Hindlimb muscle (tissue), 1 donor: ENCODE measurements around the gene TSLP. TPM values are rescaled to one million over a fixed set of nuclear protein-coding genes. Genes with fewer than 3 reads are reported as not detected.

Experiments used
- DNase-seq: peaks from one replicate; pipeline ENCODE4 v3.0.0-alpha.2; 2013
- polyA plus RNA-seq: library from polyadenylated mRNA; unstranded; fragments of 120-200 nt; gene quantifications from one replicate; pipeline ENCODE4 v1.2.1, GENCODE V29; 2013; ENCODE audit not compliant: insufficient read length

The TSLP gene
- 0.43 TPM for polyA plus RNA-seq

DNA sequence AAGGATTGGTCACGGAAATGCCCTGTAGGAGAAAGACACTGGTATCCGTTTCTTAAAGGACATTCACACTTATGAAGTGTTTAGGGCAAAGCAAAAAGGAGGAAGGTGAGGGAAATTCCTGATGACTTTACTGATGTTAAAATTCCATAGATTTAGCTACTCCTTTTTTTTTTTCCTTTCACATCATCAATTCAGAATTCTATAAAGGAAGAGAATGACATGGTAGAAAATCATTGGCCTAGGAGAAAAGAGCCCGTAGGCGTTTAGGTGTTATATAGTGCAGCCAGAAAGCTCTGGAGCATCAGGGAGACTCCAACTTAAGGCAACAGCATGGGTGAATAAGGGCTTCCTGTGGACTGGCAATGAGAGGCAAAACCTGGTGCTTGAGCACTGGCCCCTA is at the start of gene TSLP:
TSLP (plus strand) TSS at position 301 of the 400 bp plus-strand sequence. CDS start 178 bp downstream, outside the sequence.
- no peak for DNase-seq

GRCh38 chr5:111022301-111022700 is 49.2 kb upstream of the TSLP start:
- no peak for DNase-seq

DNA sequence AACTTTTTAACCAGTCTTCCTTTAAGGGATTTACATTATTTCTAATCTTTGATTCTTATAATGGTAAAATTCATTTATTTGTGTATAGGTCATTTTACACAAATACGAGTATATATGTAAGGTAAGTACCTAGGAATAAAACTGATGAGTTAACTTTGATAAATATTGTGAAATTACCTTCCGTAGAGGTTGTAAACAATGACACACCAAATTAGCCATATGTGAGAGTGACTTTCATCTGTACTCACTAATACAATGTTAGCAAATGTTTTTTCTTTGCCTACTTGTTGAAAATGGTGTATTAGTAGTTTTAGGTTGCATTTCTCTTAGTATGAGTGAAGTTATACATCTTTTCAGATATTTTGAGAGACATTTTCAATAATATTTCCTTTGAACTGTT is 42.6 kb upstream of the TSLP start:
- DNase-seq, result no peak

DNA sequence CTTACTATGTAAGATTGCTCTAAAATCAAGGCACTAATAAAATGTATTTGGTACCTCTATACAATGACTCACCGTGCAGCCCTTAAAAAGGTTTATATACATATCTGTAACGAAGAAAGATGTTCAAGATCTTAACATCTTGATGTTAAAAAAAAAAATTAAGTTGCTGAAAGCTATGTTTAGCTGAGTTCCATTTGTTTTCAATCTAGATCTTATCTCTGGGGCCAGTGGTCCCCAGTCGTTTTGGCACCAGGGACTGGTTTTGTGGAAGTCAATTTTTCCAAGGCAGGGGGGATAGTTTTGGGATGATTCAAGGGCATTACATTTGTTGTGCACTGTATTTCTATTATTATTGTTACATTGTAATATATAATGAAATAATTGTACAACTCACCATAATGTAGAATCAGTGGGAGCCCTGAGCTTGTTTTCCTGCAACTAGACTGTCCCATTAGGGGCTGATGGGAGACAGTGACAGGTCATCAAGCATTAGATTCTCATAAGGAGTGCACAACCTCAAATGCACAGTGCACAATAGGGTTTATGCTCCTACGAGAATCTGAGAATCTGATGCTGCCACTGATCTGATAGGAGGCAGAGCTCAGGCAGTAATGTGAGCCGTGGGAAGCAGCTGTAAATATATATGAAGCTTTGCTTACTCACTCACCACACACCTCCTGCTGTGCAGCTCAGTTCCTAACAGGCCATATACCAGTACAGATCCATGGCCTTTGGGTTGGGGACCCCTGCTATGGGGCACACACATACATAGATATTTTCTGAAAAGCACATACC is 27.6 kb upstream of the TSLP start:
- DNase-seq, result no peak

DNA sequence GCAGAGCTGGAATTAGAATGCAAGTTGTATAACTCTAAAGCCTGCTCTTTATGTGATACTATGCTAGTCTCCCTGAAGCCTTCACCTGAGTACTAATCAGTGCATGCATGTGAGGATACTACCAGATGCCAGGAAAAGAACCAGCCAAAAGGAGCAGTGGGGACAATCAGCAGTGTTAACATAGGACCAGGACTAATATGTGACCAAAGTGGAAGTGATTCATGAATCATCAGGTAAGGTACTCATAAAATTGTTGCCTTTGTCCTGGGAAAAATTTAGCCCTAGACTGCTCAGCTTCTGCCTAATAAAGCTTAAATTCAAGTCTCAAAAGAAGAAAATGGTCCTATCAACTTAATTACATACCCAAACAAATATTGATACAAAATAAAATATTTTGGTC is 13.4 kb upstream of the TSLP start:
- no peak for DNase-seq

- no peak for DNase-seq
These were observed 11.3 kb upstream of the TSLP start for GRCh38 chr5:111060169-111060568.

DNA sequence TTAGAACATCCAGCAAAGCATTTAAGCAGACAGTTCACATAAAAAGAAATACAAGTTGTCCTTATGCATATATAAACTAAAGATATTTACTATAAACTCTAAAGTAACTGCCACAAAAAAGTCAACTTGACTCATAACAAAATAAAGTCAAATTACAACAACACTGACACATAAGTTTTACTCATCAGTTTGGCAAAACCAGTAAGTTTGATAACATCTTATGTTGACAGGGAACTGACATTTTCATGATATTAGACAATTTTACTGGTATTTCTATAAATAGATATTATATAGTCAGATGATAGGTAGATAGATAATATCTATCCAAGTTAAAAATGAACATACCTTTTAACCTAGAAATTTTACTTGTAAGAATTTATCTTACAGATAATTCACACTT is 9.9 kb upstream of the TSLP start:
- no peak for DNase-seq

DNA sequence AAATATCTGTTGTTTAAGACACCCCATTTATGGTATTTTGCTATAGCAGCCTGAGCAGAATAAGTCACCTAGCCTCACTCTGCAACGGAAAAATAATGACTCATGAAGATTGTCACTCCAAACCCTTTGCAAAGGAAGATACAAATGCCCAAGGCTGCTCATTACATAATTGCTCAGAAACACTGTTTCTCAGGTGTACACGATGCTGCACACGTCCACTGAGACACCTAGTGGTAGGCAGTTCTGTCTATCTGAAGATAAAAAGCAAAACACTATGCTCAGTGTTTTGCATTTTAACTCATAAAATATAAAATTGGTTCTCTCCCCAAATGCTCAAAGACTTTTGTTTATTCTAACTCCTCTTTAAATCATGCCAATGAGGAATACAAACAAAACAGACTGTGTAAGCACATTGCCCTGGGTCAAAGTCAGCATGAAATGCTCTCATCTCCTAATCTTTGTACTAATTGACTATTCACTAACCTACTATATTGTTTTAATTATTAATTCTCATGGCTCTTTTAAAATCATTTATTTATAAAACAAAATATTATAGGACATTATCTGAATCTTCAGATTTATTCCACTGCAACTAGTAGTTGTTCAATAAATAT is 7.7 kb upstream of the TSLP start:
- no peak for DNase-seq

DNA sequence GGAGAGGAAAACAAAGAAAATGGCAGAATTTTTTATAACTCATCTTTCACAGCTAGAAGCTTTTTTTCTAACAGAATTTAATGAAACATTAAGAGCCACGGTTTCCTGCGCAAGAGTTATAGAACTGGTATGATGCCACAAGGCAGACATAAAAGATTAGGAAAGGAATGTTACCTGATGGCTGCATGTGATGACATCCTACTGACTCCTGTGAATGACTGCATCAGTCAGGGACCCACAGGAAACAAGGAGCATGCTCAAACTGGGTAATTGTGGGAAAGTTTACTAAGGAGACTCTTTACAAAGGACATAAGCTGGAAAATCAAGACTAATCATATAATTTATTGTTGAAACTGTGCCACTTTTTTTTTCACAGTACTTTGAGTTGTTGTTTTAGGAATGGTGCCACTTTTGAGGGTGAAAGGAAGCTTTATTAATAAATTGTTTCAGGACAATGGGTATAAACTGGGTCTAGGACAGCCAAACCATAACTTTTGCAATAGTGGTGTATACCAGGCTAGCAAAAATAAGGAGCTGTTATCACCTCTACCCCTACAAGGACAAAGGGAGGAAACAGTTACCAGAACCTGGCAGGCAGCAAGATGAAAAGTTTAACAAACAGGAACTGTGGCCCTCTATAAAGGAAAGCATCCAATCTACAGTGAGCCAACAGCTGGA is 5.1 kb upstream of the TSLP start:
- no peak for DNase-seq

DNA sequence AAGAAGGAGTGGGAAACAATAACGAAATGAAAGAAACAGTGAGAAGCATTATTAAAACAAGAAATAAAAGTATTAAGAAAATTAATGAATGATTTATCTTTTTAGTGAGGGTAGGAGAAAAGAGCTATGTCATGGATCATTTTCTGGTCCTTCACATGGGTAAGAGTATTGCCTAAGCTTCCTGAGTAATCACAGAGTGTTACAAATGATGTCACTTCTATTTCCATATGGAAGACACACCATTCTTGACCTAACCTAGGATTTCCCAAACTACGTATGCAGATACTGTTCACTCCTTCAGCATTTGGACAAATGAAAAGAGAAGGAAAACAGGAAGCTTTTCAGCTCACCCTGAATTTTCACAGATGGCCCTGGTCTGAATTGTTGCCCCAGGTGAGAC is 3.3 kb upstream of the TSLP start:
- no peak for DNase-seq

GRCh38 chr5:111069839-111070238 is 1.7 kb upstream of the TSLP start:
- DNase-seq, result no peak

- peak; percentile 5 for DNase-seq
These were observed 1.0 kb upstream of the TSLP start for GRCh38 chr5:111070272-111071134.

DNA sequence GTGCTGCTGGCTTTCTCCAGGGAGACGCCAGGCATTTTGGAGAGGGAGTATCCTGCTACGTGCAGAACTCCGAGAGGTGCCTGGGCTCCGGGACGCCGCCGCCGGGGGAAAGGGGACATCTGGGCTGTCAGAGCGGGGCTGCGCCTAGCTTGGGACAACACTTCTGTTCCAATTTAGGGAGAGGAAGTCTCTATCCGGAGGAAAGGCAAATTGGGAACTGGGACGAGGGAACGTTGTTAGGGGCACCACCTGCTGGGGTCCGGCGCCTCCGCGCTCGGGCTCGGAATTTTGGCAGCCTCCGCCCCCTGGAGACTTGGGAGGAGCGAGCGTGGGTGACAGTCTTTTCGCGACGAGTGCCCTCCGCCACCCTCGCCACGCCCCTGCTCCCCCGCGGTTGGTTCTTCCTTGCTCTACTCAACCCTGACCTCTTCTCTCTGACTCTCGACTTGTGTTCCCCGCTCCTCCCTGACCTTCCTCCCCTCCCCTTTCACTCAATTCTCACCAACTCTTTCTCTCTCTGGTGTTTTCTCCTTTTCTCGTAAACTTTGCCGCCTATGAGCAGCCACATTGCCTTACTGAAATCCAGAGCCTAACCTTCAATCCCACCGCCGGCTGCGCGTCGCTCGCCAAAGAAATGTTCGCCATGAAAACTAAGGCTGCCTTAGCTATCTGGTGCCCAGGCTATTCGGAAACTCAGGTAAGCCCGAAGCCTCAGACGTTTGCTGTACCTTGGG is 1.6 kb downstream of the TSLP start:
- DNase-seq, result peak; percentile 10

DNA sequence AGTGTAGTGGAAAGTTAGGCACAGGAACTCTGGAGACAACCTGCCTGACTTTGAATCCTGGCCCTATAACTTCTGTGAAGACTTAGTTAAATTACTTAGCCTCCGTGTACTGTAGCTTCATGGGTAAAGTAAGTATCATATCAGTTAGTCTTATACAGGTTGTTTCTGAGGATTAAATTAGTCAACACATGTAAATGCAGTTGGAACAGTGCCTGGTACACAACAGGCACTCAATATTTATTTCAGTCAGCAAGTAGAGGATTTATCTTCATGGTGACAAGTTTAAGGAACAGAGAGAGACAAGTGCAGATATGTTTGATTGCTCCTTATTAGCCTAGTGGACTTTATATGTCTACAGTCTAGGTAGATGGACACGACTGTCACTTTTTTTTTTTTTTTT is 2.7 kb downstream of the TSLP start:
- DNase-seq, result no peak

DNA sequence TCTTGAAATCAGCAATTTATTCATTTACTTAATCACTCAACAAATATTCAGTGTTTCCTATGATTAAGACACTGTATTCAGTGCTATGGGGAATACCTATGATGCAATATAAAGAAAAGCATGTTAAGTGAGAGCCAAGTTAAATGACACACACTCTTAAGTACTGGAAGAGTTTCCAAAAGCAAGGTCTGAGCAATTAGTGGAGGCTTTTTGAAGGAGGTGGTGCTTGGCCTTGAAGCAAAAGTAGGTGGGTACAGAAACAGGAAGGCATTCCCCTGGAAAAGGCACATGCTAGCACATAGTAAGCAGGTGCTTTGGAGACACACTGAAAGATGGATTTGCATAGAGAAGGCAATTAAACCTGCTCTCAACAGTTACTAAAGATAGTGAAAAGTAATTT is 4.0 kb downstream of the TSLP start:
- no peak for DNase-seq

- DNase-seq, result no peak
These were observed 4.6 kb downstream of the TSLP start for GRCh38 chr5:111076091-111076490.

GRCh38 chr5:111077678-111078077 is 6.2 kb downstream of the TSLP start:
- no peak for DNase-seq

GRCh38 chr5:111079846-111080245 is 8.3 kb downstream of the TSLP start:
- no peak for DNase-seq

- DNase-seq, result no peak
These were observed 11.8 kb downstream of the TSLP start for GRCh38 chr5:111083323-111083722.

DNA sequence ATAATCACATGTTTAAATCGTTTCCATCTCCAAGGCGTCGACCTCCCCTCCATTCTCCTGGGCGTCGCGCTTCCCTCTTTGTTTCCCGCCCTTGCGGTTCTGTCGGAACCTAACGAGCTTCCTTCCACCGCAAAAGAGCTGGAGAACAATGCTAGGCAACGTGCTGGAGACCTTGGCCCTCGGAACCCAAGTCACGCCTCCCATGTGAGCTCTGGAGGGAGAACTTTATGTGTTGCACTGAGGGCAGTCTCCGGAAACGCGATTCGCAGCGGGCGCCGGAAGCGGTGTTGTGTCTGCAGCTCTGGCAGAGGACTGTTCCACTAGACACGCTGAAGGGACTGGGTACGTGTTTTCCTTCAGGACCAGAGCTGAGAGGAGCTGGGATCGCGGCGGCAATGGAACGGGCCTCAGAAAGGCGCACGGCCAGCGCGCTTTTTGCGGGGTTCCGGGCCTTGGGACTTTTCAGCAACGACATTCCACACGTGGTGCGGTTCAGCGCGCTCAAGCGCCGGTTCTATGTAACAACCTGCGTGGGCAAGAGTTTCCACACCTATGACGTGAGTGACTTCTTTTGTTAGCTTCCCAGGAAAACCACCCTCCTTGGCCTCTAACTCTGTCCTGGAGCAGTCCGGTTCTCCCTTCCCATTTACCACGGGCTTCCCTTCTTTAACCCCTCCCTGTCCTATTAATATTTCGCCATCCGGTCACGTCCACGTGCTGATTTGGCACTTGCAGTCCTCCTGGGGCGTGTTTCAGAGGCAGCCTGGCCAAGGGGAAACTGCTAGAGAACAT is 20.7 kb downstream of the TSLP start, which contains the start of gene WDR36:
WDR36 (plus strand) TSS at position 287 of the 792 bp plus-strand sequence; CDS start at position 396, 109 bp downstream.
- peak; percentile 90 for DNase-seq

GRCh38 chr5:111095982-111096381 is 24.5 kb downstream of the TSLP start:
- DNase-seq, result no peak
